Measurements from ENCODE around the gene PRPF40B.
A peak's percentile ranks its signal among the peaks of the same experiment; 100 is the strongest.

PRPF40B gene

DNA sequence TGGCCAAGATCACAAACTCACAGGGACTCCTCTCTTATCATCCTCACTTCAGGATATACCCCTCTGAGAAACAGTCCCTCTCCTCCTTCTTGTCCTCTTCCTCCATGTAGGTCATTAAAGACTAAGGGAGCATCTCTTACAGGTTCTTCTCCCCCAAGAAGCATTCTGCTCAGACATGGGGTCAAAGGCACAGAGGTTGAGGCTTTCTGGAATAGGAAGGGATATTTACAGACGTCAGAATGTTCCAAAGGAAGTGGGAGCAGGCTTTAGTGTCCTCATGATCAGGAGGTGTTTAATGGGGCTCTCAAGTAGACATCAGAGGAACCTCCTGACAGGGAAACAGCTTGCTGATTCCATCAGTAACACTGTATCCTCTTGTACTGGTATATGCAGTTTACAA is 36.4 kb downstream of the PRPF40B start:
- no peak for DNase-seq (ENCODE audit: low read depth)

DNA sequence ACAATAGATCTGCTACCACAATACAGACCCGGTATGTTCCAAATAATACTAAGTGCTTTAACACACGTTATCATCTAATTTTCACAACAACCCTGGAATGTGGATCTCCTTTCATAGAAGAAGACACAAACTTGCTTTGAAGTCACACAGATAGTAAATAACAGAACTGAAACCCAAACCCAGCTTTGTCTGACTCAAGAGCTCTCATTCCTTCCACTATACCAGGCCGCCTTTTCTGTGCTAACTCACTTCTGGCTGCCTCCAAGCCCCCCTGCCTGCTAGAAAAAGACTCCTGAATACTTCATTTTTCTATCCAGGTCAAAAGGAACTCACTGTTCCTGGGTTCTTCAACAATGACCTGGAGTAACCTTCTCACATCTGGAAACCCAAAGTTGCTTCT is 37.8 kb downstream of the PRPF40B start:
- no peak for DNase-seq (ENCODE audit: low read depth)

DNA sequence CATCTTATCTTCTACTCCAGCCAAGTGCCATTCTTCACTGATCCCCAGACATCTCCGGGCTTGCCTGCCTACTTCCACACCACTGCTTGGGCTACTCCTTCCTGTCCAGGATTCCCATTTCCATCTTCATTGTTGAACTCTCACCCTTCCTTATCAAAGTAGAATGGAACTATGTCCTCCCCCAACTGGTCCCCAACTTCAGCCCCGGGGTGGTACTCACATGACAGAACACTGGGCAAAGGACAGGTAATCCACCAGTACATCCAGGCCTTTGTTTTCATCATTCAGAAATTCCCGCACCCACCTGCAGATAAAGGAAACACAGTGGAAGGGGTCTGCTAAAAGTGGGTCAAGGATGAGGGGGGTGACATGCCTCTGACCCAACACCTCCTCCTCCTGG is 38.4 kb downstream of the PRPF40B start:
- DNase-seq (ENCODE audit: low read depth): no peak

GRCh38 chr12:49662998-49663843 is 39.9 kb downstream of the PRPF40B start:
- peak; percentile 61 for DNase-seq (ENCODE audit: low read depth)

DNA sequence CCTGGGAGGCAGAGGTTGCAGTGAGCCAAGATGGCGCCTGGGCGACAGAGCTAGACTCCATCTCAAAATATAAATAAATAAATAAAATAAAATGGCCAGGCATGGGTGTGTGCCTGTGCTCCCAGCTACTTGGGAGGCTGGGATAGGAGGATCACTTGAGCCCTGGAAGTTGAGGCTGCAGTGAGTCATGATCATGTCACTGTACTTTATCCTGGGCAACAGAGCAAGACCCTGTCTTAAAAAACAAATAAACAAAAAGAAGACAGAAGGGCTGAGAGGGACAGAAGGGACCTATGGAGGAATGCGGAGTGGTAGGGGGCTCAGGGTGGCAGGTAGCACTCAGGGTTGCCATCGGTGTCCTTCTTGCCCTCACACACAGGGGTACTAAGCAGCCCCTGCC is 40.8 kb downstream of the PRPF40B start:
- no peak for DNase-seq (ENCODE audit: low read depth)

GRCh38 chr12:49664591-49665239 is 41.4 kb downstream of the PRPF40B start:
- no peak for DNase-seq (ENCODE audit: low read depth)

DNA sequence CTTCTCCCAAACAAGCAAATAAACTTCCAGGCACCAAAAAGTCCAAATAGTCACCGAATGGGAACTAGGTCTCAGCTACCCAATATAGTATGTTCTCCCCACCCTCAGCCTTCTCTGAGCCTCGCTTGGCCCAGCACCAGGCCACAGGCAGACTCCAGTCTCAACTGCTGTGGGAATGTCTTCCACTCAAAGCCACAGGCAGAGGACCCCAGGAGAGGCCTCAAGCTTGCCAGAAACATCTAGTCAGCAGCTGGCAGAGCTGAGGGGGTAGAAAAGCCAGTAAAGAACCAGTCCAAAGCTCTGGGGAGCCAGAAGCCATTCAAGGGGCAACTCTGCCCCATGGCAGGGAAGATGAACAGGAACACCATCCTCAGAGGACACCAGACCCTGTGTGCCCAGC is 42.0 kb downstream of the PRPF40B start:
- DNase-seq (ENCODE audit: low read depth): no peak

- no peak for DNase-seq (ENCODE audit: low read depth)
Measured at GRCh38 chr12:49666176-49666575, 42.8 kb downstream of the PRPF40B start.

DNA sequence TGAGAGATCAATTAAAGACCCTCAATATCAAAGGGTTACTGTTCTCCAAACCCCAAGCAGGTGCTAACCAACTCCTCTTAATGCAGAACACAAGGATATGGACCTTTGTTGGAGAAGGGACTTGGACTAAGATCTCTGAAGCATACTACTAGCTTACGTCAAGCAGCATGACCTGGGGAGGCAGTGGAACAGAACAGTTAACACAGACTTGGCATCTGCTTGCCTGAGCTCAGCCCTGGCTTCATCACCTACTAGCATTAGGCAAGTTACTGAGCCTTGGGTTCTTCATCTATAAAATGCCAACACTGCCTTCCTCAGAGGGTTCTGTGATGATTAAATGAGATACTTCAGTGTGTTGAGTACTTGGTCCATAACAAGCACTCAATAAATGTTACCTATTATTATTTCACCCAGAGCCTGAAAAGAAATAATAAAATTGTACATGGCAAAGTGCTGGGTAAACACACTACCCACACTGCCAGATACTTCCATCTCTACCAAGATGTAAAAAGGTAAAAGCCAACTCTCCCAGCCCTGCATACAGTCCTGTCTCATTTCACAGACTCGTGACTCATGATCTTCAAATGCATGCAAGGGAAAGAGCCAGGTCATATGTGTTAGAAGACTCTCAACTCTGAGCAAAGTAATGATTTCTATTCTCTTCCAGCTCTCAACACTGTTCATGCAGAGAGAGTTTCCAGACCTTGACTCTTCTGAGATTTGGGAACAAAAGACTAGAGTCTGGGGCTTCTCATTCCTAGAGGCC is 44.1 kb downstream of the PRPF40B start:
- DNase-seq (ENCODE audit: low read depth): no peak

DNA sequence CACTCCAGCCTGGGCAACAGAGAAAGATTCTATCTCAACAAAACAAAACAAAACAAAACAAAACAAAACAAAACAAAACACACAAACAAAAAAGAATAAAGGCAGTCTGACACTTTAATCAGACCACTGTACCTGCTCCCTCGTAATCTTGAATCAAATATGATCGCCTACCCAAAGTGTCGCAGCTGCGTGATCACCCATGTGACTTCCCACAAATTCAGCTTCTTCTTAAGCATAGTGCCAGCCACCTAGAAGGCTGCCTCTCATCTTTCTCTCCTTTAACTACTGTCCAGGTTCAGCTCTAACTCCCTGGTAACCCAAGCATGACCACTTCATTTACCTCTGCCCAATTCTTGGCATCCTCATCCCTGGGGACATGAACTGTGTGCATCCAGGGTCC is 46.4 kb downstream of the PRPF40B start:
- DNase-seq (ENCODE audit: low read depth): no peak

DNA sequence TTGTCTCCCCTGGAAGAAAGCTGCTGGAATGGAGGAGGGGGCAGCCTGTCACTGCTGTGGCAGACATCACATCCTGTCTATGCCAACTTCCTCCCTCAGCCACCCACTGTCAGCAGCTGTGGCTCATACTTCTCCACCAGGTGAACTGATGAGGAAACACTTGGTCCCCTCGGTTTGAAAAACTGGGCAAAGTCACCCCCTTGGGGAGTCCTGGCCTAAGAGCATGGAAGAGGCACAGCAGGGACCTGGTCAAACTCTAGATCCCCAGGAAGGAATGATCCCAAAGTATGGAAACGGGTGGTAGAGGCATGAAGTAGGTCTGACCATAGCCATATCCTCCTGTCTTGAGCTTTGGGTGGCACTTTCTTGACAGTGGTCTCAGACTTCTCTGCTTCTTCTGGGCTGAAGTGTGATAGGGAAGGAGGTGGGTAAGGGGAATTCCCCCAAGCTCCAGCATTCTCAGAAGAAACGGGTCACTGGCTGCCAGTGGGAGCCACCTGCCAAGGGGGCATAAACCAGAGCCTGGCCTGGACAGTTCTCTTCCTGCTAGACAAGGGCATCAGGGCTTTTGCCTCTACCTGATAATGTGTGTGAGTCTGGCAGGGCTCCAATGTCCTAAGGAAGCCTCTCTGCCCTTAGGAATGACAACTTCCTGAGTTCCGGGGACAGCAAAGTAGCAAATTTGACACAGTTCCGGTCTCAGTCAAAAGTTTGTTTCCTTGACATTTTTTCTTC is 47.8 kb downstream of the PRPF40B start:
- no peak for DNase-seq (ENCODE audit: low read depth)

GRCh38 chr12:49672301-49673217 is 49.2 kb downstream of the PRPF40B start:
- no peak for DNase-seq (ENCODE audit: low read depth)

DNA sequence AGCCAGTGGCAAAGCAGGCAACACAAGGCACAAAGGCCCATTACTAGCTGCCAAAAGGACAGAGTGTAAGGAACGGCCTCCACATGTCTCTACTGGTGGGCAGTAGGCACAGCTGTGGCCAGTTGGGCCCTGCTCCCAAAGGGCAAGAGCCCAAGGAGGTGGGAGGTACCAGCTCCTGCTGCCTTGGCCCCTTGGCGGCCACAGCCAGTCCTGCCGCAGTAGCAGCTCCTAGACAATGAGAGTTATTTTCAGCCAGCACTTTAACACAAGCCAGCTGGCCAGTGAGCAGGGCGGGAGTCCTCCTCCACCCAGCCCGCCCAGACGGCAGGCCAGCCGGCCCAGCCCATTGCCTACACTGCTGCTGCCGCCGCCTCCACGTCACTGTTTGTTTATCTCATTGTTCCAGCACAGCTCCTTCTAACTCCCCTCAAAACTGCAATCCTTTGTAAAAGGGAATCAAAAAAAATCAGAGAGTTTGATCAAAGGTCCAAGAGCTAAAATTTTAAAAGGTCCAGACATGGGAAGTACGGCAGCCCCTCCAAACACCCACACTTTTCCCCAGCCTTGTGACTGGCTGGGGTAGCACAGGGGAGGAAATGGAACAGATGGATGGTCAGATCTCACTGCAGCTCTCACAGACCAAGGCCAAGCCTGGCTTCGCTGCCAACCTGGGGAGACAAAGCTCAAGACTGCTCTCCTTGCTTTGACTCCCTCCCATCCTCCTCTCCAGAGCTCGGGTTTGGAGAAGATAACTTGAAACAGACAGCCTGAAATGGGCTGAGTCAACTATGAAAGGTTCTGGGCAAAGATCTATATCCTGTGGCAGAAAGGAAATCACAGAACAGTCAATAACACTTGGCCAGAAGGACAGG is 50.3 kb downstream of the PRPF40B start:
- peak; percentile 79 for DNase-seq (ENCODE audit: low read depth)

DNA sequence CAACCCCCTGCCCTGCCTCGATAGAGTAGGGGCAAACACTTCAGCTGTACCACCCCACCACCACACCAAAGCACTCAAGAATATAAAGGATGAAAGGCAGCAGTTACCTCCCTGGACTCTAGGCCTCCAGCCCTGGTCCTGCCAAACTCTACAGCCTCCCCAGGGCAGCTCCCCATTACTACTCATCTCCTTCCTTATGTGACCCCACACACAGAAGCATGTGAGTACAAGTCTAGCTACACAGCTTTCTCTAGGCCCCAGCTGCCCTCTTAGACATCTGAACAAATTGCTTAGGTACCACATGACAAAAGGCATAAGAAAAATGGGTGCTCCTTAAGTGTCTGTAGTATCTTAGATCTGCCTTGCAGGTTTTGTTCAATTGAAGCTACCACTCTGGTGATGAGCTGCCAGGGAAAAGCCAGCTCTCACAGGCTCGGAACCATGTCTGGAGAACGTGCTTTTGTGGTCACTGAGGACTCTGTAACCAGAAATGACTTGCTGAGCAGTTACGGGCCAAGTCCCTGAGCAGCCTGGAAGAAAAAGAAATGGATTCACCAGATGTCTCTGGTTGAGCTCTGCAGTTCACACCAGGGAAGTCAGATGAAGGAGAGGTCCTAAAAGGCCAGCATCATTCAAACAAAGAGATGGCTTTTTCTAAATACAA is 51.1 kb downstream of the PRPF40B start:
- DNase-seq (ENCODE audit: low read depth): no peak

DNA sequence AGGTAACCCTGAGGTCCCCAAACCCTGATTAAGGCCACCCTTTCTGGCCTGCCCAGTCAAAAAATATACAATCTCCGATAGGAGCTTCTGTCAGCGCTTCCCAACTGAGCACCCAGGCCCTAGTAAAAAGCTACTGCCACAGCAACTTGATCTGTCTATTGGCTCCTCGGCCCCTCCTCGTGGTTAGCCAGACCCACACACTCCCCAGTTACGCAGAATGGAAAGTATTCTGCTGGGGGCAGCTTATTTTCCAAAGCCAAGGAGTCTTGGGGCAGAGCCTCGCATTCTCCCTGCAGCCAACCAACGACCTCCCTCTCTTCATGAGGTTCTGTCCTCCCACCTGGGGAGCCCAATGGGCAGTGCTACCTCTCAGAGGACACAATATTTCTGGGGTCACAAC is 51.8 kb downstream of the PRPF40B start:
- DNase-seq (ENCODE audit: low read depth): no peak

GRCh38 chr12:49678711-49679110 is 55.4 kb downstream of the PRPF40B start:
- DNase-seq (ENCODE audit: low read depth): no peak

GRCh38 chr12:49680075-49680474 is 56.7 kb downstream of the PRPF40B start:
- no peak for DNase-seq (ENCODE audit: low read depth)

DNA sequence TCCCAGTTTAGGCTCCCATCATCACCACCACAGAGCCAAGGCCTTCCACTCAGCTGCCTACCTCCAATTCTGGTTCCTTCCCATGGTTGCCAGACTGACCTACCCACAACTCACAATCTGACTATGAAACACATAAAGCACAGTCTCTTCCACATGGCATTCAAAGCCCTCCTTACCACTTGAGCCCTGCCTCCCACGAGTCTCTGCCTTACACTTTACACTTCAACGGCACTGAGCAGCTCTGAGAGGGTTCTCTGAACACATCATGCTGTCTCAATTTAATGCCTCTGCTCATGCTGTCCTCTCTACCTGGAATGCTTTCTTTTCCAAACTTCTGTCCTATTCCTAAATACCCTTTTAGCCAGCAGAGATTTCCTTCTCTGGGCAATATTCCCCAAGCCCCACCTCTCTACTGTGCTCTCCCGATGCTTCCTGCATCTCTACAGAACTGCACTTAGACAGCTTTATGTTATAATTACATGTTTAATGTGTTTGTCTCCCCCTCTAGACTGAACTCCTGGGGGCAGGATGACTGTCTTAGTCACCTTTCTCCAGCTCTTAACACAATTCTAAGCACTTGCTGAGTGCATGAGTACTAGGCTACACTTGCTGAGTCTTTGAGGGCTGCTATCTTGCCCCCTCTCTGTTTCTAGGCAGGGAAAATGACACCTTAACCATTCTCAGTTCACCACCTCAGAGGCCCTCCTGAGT is 60.4 kb downstream of the PRPF40B start:
- DNase-seq (ENCODE audit: low read depth): no peak

GRCh38 chr12:49684310-49684854 is 61.0 kb downstream of the PRPF40B start:
- no peak for DNase-seq (ENCODE audit: low read depth)
